SU-DHL-6 (cell line): ENCODE measurements around the gene PHACTR2.

Experiments
- EZH2phosphoT487 ChIP-seq: fragments of 200-600 bp; sonication (generic), shearing (Covaris generic); conservative IDR thresholded peaks from 2 replicates; pipeline ENCODE4 v1.6.1; 2018; ENCODE audit warnings: mild to moderate bottlenecking, antibody characterized with exemption, low read length, moderate library complexity, mixed read lengths
- TF ChIP-seq, protein P1 (sequence below): fragments of 200-600 bp; sonication (generic); IDR thresholded peaks from one replicate; pipeline ENCODE4 v1.5.1; 2017; ENCODE audit warnings: antibody characterized with exemption, mild to moderate bottlenecking, low read length, moderate library complexity; ENCODE audit not compliant: insufficient read depth, poor library complexity, severe bottlenecking

DNA sequence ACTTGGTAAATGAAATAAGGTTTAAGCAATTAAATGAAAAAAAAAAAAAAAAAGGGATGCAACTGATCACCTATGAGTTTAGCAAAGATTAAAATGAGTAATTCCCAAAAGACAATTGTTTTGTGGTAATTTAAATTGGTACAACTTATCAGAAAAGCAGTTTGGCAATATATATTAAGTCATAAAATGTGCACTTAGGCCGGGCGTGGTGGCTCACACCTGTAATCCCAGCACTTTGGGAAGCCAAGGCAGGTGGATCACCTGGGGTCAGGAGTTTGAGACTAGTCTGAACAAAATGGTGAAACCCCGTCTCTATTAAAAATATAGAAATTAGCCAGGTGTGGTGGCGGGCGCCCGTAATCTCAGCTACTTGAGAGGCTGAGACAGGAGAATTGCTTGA lies 7.9 kb downstream of the PHACTR2 start:
- TF ChIP-seq, protein P1, sequence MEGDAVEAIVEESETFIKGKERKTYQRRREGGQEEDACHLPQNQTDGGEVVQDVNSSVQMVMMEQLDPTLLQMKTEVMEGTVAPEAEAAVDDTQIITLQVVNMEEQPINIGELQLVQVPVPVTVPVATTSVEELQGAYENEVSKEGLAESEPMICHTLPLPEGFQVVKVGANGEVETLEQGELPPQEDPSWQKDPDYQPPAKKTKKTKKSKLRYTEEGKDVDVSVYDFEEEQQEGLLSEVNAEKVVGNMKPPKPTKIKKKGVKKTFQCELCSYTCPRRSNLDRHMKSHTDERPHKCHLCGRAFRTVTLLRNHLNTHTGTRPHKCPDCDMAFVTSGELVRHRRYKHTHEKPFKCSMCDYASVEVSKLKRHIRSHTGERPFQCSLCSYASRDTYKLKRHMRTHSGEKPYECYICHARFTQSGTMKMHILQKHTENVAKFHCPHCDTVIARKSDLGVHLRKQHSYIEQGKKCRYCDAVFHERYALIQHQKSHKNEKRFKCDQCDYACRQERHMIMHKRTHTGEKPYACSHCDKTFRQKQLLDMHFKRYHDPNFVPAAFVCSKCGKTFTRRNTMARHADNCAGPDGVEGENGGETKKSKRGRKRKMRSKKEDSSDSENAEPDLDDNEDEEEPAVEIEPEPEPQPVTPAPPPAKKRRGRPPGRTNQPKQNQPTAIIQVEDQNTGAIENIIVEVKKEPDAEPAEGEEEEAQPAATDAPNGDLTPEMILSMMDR = no peak
- TF ChIP-seq EZH2phosphoT487 = no peak
